HEK293 (cell line): ENCODE results near the gene CSK.

Source experiments
- CTCF ChIA-PET: fragments of 350-600 bp; formaldehyde crosslinking; extraction: SDS; loops from one replicate; lab custom pipeline; 2021; ENCODE audit warnings: antibody characterized with exemption; lab: Yijun Ruan, JAX
- POLR2A ChIA-PET: fragments of 300-600 bp; formaldehyde crosslinking; extraction: SDS; loops from one replicate; lab custom pipeline; 2020; ENCODE audit warnings: antibody characterized with exemption, inconsistent platforms; lab: Yijun Ruan, JAX
- H3K27ac ChIP-seq: fragments of 200-500 bp; sonication (Bioruptor generic); 2 replicates; pipeline ENCODE4 v1.5.1; 2014; ENCODE audit warnings: low read depth, low read length, control low read depth, inconsistent platforms; ENCODE audit errors: extremely low read depth
- H3K36me3 ChIP-seq, 2 experiments: fragments of 200-500 bp in 1 of 2; sonication (Bioruptor generic) in 1 of 2; 1 replicate in 1 of 2; 2 replicates in 1 of 2; pipeline ENCODE4 v1.5.1; 2014 to 2017; ENCODE audit warnings: inconsistent platforms in 2 of 2, low read length in 2 of 2; ENCODE audit not compliant: control insufficient read depth in 2 of 2, insufficient read depth in 1 of 2
- H3K4me1 ChIP-seq: fragments of 200-500 bp; sonication (Bioruptor generic); 2 replicates; pipeline ENCODE4 v1.5.1; 2014; ENCODE audit warnings: mild to moderate bottlenecking, low read length, inconsistent platforms; ENCODE audit not compliant: control insufficient read depth, insufficient read depth
- H3K4me3 ChIP-seq: 2 replicates; pipeline ENCODE4 v1.5.1; 2011; ENCODE audit warnings: low read depth, mild to moderate bottlenecking, control low read depth, low read length, moderate library complexity
- H3K9me3 ChIP-seq: fragments of 200-500 bp; sonication (Bioruptor generic); 2 replicates; pipeline ENCODE4 v1.5.1; 2014; ENCODE audit warnings: low read depth, low read length, inconsistent platforms; ENCODE audit not compliant: control insufficient read depth, insufficient read depth
- GLIS1 ChIP-seq: fragments of 450-650 bp; formaldehyde crosslinking; IDR thresholded peaks from 2 replicates; pipeline ENCODE4 v1.5.1; 2016; ENCODE audit warnings: missing biosample characterization, missing genetic modification characterization
- OVOL3 ChIP-seq: fragments of 450-650 bp; formaldehyde crosslinking; IDR thresholded peaks from 2 replicates; pipeline ENCODE4 v1.5.1; 2016; ENCODE audit warnings: missing biosample characterization, missing genetic modification characterization
- SCRT2 ChIP-seq: fragments of 450-650 bp; formaldehyde crosslinking; IDR thresholded peaks from 2 replicates; pipeline ENCODE4 v1.5.1; 2016; ENCODE audit warnings: missing biosample characterization, missing genetic modification characterization
- SP7 ChIP-seq: fragments of 450-650 bp; formaldehyde crosslinking; IDR thresholded peaks from 2 replicates; pipeline ENCODE4 v1.5.1; 2016; ENCODE audit warnings: missing biosample characterization, missing genetic modification characterization
- ZFP69B ChIP-seq: fragments of 450-650 bp; formaldehyde crosslinking; IDR thresholded peaks from 2 replicates; pipeline ENCODE4 v1.5.1; 2016; ENCODE audit warnings: missing biosample characterization, missing genetic modification characterization
- ZNF10 ChIP-seq: fragments of 450-650 bp; formaldehyde crosslinking; IDR thresholded peaks from 2 replicates; pipeline ENCODE4 v1.5.1; 2017; ENCODE audit warnings: missing biosample characterization, missing genetic modification characterization
- ZNF140 ChIP-seq: fragments of 450-650 bp; formaldehyde crosslinking; IDR thresholded peaks from 2 replicates; pipeline ENCODE4 v1.5.1; 2016; ENCODE audit warnings: missing biosample characterization, missing genetic modification characterization
- ZNF146 ChIP-seq: fragments of 450-650 bp; formaldehyde crosslinking; IDR thresholded peaks from 2 replicates; pipeline ENCODE4 v1.5.1; 2016; ENCODE audit warnings: missing biosample characterization, missing genetic modification characterization
- ZNF23 ChIP-seq: fragments of 450-650 bp; formaldehyde crosslinking; IDR thresholded peaks from 2 replicates; pipeline ENCODE4 v1.5.1; 2016; ENCODE audit warnings: missing biosample characterization, missing genetic modification characterization, borderline replicate concordance
- ZNF24 ChIP-seq: fragments of 450-650 bp; formaldehyde crosslinking; IDR thresholded peaks from 2 replicates; pipeline ENCODE4 v1.5.1; 2016; ENCODE audit warnings: missing biosample characterization, missing genetic modification characterization
- ZNF266 ChIP-seq: fragments of 450-650 bp; formaldehyde crosslinking; IDR thresholded peaks from 2 replicates; pipeline ENCODE4 v1.5.1; 2016; ENCODE audit warnings: missing biosample characterization, missing genetic modification characterization, low read depth
- ZNF354C ChIP-seq: fragments of 450-650 bp; formaldehyde crosslinking; IDR thresholded peaks from 2 replicates; pipeline ENCODE4 v1.5.1; 2016; ENCODE audit warnings: missing biosample characterization, missing genetic modification characterization, low read depth, borderline replicate concordance
- ZNF426 ChIP-seq: fragments of 450-650 bp; formaldehyde crosslinking; IDR thresholded peaks from 2 replicates; pipeline ENCODE4 v1.5.1; 2017; ENCODE audit warnings: missing biosample characterization, missing genetic modification characterization, mild to moderate bottlenecking, inconsistent platforms, moderate library complexity
- ZNF48 ChIP-seq: fragments of 450-650 bp; formaldehyde crosslinking; IDR thresholded peaks from 2 replicates; pipeline ENCODE4 v1.5.1; 2016; ENCODE audit warnings: missing biosample characterization, missing genetic modification characterization
- ZNF585B ChIP-seq: fragments of 450-650 bp; formaldehyde crosslinking; IDR thresholded peaks from 2 replicates; pipeline ENCODE4 v1.5.1; 2016; ENCODE audit warnings: missing biosample characterization, missing genetic modification characterization
- ZNF677 ChIP-seq: fragments of 450-650 bp; IDR thresholded peaks from 2 replicates; pipeline ENCODE4 v1.5.0; 2018; ENCODE audit warnings: missing biosample characterization, mild to moderate bottlenecking, missing genetic modification characterization, moderate library complexity
- ZNF776 ChIP-seq: fragments of 450-650 bp; formaldehyde crosslinking; IDR thresholded peaks from 2 replicates; pipeline ENCODE4 v1.5.0; 2017; ENCODE audit warnings: missing biosample characterization, missing genetic modification characterization, borderline replicate concordance
- ZNF830 ChIP-seq: fragments of 450-650 bp; IDR thresholded peaks from 2 replicates; pipeline ENCODE4 v1.5.0; 2018; ENCODE audit warnings: missing biosample characterization, missing genetic modification characterization, low read depth, mild to moderate bottlenecking, moderate library complexity
- TF ChIP-seq, protein P1 (sequence below): sonication (generic); formaldehyde crosslinking; IDR thresholded peaks from 2 replicates; pipeline ENCODE4 v1.8.1; 2022; ENCODE audit warnings: mild to moderate bottlenecking, moderate library complexity, missing genetic modification reagents
- TF ChIP-seq, protein P2 (sequence below): fragments of 450-650 bp; formaldehyde crosslinking; IDR thresholded peaks from 2 replicates; pipeline ENCODE4; 2016; ENCODE audit warnings: missing biosample characterization, missing genetic modification characterization
- TF ChIP-seq, protein P3 (sequence below): fragments of 450-650 bp; formaldehyde crosslinking; IDR thresholded peaks from 2 replicates; pipeline ENCODE4 v1.5.1; 2017; ENCODE audit warnings: missing biosample characterization, missing genetic modification characterization
- TF ChIP-seq, protein P4 (sequence below): fragments of 450-650 bp; IDR thresholded peaks from 2 replicates; pipeline ENCODE4 v1.5.1; 2018; ENCODE audit warnings: missing biosample characterization, missing genetic modification characterization

CSK gene

DNA sequence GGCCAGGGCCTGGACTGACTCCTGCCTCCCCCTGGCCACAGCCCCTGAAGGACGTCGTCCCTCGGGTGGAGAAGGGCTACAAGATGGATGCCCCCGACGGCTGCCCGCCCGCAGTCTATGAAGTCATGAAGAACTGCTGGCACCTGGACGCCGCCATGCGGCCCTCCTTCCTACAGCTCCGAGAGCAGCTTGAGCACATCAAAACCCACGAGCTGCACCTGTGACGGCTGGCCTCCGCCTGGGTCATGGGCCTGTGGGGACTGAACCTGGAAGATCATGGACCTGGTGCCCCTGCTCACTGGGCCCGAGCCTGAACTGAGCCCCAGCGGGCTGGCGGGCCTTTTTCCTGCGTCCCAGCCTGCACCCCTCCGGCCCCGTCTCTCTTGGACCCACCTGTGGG is 20.4 kb downstream of the CSK start:
- Histone ChIP-seq H3K27ac (no peak overlapping the region), H3K36me3 (peaks cover 12 to 66% of the 10 kb centered on the region in 2 experiments; a peak in 2 of 3 replicates), H3K4me1 (no peaks in the 10 kb centered on the region), H3K9me3 (no peaks in the 10 kb centered on the region), H3K4me3 (no peak overlapping the region)
- POLR2A ChIA-PET, result no interaction called here
- CTCF ChIA-PET, result interaction anchor here (0.6 to 25.7 kb wide), 3 partner anchors 9 to 27 kb away, joined by 3 to 649 read pairs (median 3); partner anchors contain the start of gene CSK
- no peak for TF ChIP-seq ZFP69B (tag by site-specific recombination)
- no peak for TF ChIP-seq SCRT2 (tag by site-specific recombination)
- TF ChIP-seq ZNF24 (tag by site-specific recombination), result no peak
- no peak for TF ChIP-seq ZNF426 (tag by site-specific recombination)
- TF ChIP-seq, protein P1, sequence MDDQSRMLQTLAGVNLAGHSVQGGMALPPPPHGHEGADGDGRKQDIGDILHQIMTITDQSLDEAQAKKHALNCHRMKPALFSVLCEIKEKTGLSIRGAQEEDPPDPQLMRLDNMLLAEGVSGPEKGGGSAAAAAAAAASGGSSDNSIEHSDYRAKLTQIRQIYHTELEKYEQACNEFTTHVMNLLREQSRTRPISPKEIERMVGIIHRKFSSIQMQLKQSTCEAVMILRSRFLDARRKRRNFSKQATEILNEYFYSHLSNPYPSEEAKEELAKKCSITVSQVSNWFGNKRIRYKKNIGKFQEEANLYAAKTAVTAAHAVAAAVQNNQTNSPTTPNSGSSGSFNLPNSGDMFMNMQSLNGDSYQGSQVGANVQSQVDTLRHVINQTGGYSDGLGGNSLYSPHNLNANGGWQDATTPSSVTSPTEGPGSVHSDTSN (CRISPR knock-in tag), result no peak
- TF ChIP-seq ZNF10 (tag by site-specific recombination), result no peak
- no peak for TF ChIP-seq ZNF830 (tag by site-specific recombination)
- TF ChIP-seq, protein P2, sequence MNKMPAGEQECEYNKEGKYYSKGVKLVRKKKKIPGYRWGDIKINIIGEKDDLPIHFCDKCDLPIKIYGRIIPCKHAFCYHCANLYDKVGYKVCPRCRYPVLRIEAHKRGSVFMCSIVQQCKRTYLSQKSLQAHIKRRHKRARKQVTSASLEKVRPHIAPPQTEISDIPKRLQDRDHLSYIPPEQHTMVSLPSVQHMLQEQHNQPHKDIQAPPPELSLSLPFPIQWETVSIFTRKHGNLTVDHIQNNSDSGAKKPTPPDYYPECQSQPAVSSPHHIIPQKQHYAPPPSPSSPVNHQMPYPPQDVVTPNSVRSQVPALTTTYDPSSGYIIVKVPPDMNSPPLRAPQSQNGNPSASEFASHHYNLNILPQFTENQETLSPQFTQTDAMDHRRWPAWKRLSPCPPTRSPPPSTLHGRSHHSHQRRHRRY (tag by site-specific recombination), result no peak
- TF ChIP-seq ZNF140 (tag by site-specific recombination), result no peak
- no peak for TF ChIP-seq ZNF677
- TF ChIP-seq OVOL3 (tag by site-specific recombination), result no peak
- TF ChIP-seq ZNF48 (tag by site-specific recombination), result no peak
- TF ChIP-seq ZNF266 (tag by site-specific recombination), result no peak
- no peak for TF ChIP-seq ZNF776 (tag by site-specific recombination)
- no peak for TF ChIP-seq GLIS1 (tag by site-specific recombination)
- no peak for TF ChIP-seq ZNF585B (tag by site-specific recombination)

DNA sequence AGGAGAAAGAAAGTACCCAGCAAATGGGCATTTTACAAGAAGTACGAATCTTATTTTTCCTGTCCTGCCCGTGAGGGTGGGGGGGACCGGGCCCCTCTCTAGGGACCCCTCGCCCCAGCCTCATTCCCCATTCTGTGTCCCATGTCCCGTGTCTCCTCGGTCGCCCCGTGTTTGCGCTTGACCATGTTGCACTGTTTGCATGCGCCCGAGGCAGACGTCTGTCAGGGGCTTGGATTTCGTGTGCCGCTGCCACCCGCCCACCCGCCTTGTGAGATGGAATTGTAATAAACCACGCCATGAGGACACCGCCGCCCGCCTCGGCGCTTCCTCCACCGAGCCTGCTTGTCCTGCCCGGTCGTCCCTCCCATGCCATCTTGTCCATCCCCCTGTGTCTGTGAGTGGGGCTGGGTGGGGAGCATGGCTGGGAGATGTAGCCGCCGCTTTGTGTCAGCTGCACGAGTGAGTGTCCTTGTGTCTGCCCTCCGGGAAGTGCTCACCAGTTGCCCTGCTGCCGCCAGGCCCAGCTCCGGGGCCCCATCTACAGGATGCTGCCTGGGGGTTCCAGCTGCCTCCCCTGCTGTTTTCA is 21.1 kb downstream of the CSK start:
- CTCF ChIA-PET, result interaction anchor here (1.0 to 3.4 kb wide), 4 partner anchors 21 to 171 kb away, joined by 3 to 18 read pairs (median 12); partner anchors contain the start of gene CSK
- Histone ChIP-seq H3K4me3 (no peak overlapping the region), H3K36me3 (peaks cover 12 to 63% of the 10 kb centered on the region in 2 experiments; a peak in 2 of 3 replicates), H3K4me1 (no peaks in the 10 kb centered on the region), H3K9me3 (no peaks in the 10 kb centered on the region), H3K27ac (no peak overlapping the region)
- TF ChIP-seq ZNF146 (tag by site-specific recombination) (no peak), SP7 (tag by site-specific recombination) (no peak), ZNF23 (tag by site-specific recombination) (no peak), ZNF354C (tag by site-specific recombination) (no peak), ZNF677 (no peak)
- TF ChIP-seq, protein P3, sequence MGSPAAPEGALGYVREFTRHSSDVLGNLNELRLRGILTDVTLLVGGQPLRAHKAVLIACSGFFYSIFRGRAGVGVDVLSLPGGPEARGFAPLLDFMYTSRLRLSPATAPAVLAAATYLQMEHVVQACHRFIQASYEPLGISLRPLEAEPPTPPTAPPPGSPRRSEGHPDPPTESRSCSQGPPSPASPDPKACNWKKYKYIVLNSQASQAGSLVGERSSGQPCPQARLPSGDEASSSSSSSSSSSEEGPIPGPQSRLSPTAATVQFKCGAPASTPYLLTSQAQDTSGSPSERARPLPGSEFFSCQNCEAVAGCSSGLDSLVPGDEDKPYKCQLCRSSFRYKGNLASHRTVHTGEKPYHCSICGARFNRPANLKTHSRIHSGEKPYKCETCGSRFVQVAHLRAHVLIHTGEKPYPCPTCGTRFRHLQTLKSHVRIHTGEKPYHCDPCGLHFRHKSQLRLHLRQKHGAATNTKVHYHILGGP (tag by site-specific recombination), result no peak
- TF ChIP-seq, protein P4, sequence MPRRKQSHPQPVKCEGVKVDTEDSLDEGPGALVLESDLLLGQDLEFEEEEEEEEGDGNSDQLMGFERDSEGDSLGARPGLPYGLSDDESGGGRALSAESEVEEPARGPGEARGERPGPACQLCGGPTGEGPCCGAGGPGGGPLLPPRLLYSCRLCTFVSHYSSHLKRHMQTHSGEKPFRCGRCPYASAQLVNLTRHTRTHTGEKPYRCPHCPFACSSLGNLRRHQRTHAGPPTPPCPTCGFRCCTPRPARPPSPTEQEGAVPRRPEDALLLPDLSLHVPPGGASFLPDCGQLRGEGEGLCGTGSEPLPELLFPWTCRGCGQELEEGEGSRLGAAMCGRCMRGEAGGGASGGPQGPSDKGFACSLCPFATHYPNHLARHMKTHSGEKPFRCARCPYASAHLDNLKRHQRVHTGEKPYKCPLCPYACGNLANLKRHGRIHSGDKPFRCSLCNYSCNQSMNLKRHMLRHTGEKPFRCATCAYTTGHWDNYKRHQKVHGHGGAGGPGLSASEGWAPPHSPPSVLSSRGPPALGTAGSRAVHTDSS, result no peak
- POLR2A ChIA-PET, result no interaction called here
